Stomach (tissue), 9 donors: ENCODE measurements around the gene CD247. TPM values are rescaled to one million over a fixed set of nuclear protein-coding genes. Genes with fewer than 3 reads are reported as not detected.

Source experiments
- DNase-seq, 2 donors: peaks; one replicate each; pipeline versions ENCODE4 v3.0.0 to v3.0.0-alpha.2; 2013 to 2019
- H3K27ac ChIP-seq, 5 donors: fragments of 200-600 bp in 4 of 5; sonication (generic) in 4 of 5; one replicate each; pipeline ENCODE4 v1.5.1; 2013 to 2019; ENCODE audit warnings: mild to moderate bottlenecking in 1 of 5, moderate library complexity in 1 of 5
- H3K27me3 ChIP-seq, 3 donors: fragments of 200-600 bp; sonication (generic); one replicate each; pipeline ENCODE4 v1.5.1; 2017 to 2019; ENCODE audit warnings: mixed run types in 1 of 3
- H3K36me3 ChIP-seq, 4 donors: fragments of 200-600 bp; sonication (generic); 1 replicate in 3 of 4; 2 replicates in 1 of 4; pipeline ENCODE4 v1.5.1; 2016 to 2019
- H3K4me1 ChIP-seq, 4 donors: fragments of 200-600 bp; sonication (generic); one replicate each; pipeline ENCODE4 v1.5.1; 2016 to 2019
- H3K4me3 ChIP-seq, 4 donors: fragments of 200-600 bp; sonication (generic) in 3 of 4; one replicate each; pipeline ENCODE4 v1.5.1; 2016 to 2019; ENCODE audit warnings: mild to moderate bottlenecking in 1 of 4
- H3K9me3 ChIP-seq, 4 donors: fragments of 200-600 bp; sonication (generic); one replicate each; pipeline ENCODE4 v1.5.1; 2016 to 2019
- EP300 ChIP-seq: sonication (generic); formaldehyde crosslinking; IDR thresholded peaks from one replicate; pipeline ENCODE4 v1.6.1; 2017; ENCODE audit warnings: antibody characterized with exemption
- POLR2A ChIP-seq, 4 donors: fragments of 450-650 bp; IDR thresholded peaks; one replicate each; pipeline ENCODE4 v1.6.1; 2016; ENCODE audit warnings: antibody characterized with exemption in 4 of 4, control low read depth in 2 of 4, mild to moderate bottlenecking in 1 of 4, moderate library complexity in 1 of 4
- POLR2AphosphoS5 ChIP-seq, 3 donors: sonication (generic); formaldehyde crosslinking; IDR thresholded peaks; one replicate each; pipeline ENCODE4 v1.6.1; 2016; ENCODE audit warnings: antibody characterized with exemption in 3 of 3
- WGBS, 5 donors: extraction: QIAGEN DNeasy Blood & Tissue Kit in 3 of 5; methylation state at CpG; one replicate each; pipeline versions ENCODE4 v1.1.5 to v1.1.7; 2013 to 2018; 5-methylcytosine and 5-hydroxymethylcytosine counted together
- intact Hi-C: fragments of 100-400 bp; cut with DNase I; formaldehyde crosslinking; loops from one replicate; pipeline ENCODE4 v1.15.1; 2023; ENCODE audit warnings: low total_unique reads
- polyA plus RNA-seq, 3 donors: library from polyadenylated mRNA; stranded (reverse); fragments of 200-250 nt; gene quantifications; one replicate each; pipeline ENCODE4 v1.2.3, GENCODE V29; 2013
- total RNA-seq, 5 donors: library from RNA; depleted of rRNA; stranded (reverse); fragments of >200 nt; gene quantifications; one replicate each; pipeline versions ENCODE4 v1.1.0 to v1.2.3, GENCODE V29; 2014 to 2016
- TF ChIP-seq, protein P1 (sequence below), 7 experiments: fragments of 450-650 bp in 4 of 7; fragments of 200-600 bp in 3 of 7; sonication (generic) in 3 of 7; IDR thresholded peaks; one replicate each; pipeline ENCODE4 v1.5.1; 2016 to 2019; ENCODE audit warnings: antibody characterized with exemption in 7 of 7, control low read depth in 2 of 7, mild to moderate bottlenecking in 1 of 7
- donor health status: healthy with polysubstance abuse.
- donor health status: Bipolar disorder and iron deficiency.
- donor health status: healthy.

The CD247 gene
- total and polyA plus RNA-seq, 8 donors: 0.68 to 6.7 (median 3.1) TPM; not detected in 3

DNA sequence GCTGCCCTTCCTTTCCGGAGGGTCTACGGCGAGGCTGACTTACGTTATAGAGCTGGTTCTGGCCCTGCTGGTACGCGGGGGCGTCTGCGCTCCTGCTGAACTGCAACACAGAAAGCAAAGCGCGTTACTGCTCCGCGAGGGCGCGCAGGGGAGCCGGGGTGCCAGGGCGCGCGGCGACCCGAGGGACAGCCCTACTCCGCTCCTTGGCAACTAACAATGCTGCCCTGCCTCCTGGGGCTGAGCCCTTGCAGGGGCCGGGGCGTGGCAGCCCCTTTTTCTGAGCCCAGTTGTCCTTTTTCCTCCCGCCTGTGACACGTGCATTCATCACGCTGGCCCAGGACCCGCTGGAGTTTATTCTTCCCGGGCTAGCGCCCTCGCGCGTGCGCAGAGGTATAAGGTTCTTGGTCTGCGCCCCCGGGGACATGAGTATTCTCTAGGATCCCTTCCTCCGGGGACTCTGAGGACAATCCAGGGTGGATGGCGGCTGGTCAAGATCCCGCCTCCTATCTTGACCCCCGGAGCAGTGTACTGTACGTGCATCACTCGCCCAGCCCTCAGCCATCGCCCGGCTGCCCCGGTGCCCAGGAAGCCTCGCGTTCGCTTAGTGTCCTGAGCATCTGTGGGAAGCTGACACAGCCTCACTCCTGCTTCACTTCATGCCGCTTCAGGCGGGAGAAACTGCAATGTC is 78.9 kb downstream of the CD247 start:
- TF ChIP-seq POLR2AphosphoS5 (IDR thresholded peaks at IDR 0.05): no peak
- TF ChIP-seq, protein P1, sequence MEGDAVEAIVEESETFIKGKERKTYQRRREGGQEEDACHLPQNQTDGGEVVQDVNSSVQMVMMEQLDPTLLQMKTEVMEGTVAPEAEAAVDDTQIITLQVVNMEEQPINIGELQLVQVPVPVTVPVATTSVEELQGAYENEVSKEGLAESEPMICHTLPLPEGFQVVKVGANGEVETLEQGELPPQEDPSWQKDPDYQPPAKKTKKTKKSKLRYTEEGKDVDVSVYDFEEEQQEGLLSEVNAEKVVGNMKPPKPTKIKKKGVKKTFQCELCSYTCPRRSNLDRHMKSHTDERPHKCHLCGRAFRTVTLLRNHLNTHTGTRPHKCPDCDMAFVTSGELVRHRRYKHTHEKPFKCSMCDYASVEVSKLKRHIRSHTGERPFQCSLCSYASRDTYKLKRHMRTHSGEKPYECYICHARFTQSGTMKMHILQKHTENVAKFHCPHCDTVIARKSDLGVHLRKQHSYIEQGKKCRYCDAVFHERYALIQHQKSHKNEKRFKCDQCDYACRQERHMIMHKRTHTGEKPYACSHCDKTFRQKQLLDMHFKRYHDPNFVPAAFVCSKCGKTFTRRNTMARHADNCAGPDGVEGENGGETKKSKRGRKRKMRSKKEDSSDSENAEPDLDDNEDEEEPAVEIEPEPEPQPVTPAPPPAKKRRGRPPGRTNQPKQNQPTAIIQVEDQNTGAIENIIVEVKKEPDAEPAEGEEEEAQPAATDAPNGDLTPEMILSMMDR (IDR thresholded peaks at IDR 0.05): no peak
- TF ChIP-seq POLR2A (IDR thresholded peaks at IDR 0.05): no peak
- TF ChIP-seq EP300: no peak
- Histone ChIP-seq H3K27me3 (peaks cover 0 to 30% (median 6%) of the 10 kb centered on the region in 3 donors), H3K4me3 (peak overlapping the region; percentile 35 to 50 (median 42)), H3K27ac (no peak overlapping the region), H3K4me1 (peaks cover 9 to 12% (median 11%) of the 10 kb centered on the region in 4 donors), H3K9me3 (no peaks in the 10 kb centered on the region), H3K36me3 (no peaks in the 10 kb centered on the region)
- peak in 1 of 2 donors; percentile 79 for DNase-seq
- intact Hi-C loops: loop anchor here (5.0 to 10.0 kb wide), 2 partner anchors 95 to 367 kb away; no protein-coding TSS in a partner anchor
- WGBS, 5 donors: 8 to 21% (median 13%) methylated on average over 35 to 49 of the region's 49 CpGs

DNA sequence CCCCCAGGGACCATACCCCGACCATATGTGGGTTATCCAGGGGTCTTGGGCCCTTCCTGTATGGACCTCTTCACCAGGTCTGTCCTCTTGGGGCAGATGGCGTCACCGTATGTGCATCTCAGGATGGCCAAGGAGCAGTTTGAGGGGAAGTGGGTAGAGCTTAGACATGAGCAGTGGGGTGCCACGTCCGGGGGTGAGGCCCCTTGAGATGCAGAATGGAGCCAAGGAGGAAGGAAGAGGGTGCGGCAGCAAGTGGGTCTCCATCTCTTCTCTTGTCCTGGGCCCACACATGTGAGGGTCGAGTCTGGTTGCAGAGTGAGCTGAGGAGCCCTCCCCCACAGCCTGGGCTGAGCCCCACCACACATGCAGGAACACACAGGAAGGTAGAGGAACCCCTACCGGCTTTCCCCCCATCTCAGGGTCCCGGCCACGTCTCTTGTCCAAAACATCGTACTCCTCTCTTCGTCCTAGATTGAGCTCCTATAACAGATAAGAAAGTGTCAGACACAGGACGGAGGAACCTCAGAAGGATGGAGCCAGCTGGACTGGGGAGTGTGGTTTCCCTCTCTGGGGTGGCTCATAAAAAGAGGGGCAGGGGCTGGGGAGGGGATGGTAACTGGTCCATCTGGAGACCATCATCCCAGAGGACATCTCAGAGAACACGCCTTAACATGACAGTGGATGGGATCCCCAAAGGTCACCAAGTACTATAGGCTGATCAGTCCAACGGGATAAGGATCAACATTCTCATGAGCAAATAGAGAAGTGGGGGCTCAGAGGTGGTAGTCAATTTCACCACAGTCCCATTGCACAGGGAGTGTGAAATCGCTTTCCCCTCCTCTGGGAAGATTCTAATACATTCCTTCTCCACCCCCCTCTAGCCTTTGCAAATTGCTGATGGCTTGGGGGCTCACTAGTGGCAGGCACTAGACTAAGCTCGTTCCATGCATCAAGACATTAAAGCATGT is 79.9 kb downstream of the CD247 start:
- no peak overlapping the region for H3K27ac ChIP-seq
- DNase-seq: peak in 1 of 2 donors; percentile 27
- peak overlapping the region in 1 of 4 donors; percentile 47 for H3K4me3 ChIP-seq
- TF ChIP-seq, protein P1 (IDR thresholded peaks at IDR 0.05): no peak
- TF ChIP-seq POLR2AphosphoS5 (IDR thresholded peaks at IDR 0.05) (no peak), EP300 (no peak), POLR2A (IDR thresholded peaks at IDR 0.05) (no peak)
- peaks cover 0 to 30% (median 6%) of the 10 kb centered on the region in 3 donors for H3K27me3 ChIP-seq
- H3K9me3 ChIP-seq: no peaks in the 10 kb centered on the region
- WGBS, 5 donors: 77 to 88% (median 79%) methylated on average over 13 to 17 of the region's 17 CpGs
- intact Hi-C loops: loop anchor here (5.0 to 10.0 kb wide), 2 partner anchors 96 to 366 kb away; no protein-coding TSS in a partner anchor
- no peaks in the 10 kb centered on the region for H3K36me3 ChIP-seq
- peaks cover 9 to 12% (median 11%) of the 10 kb centered on the region in 4 donors for H3K4me1 ChIP-seq

DNA sequence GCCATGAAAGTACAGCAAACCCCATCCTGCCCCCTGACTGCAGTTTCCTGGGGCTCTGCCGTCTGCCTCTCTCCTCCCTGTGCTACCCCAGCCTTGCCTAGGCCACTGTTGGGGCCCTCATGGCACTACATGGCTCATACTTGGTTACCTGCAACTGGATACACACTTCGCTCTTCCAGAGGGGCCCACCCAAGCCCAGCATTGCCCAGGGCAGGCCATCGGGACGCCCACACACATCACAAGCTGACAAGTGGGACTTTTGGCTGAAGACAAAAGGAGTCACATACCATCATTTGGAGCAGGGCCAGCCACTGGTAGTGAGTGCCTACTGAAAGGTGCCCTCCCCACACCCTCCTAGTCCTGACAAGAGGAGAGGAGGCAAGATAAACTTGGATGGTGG is 82.8 kb downstream of the CD247 start:
- Histone ChIP-seq H3K36me3 (no peaks in the 10 kb centered on the region), H3K9me3 (no peaks in the 10 kb centered on the region), H3K27ac (no peak overlapping the region), H3K4me3 (no peak overlapping the region), H3K4me1 (peaks cover 9 to 12% (median 11%) of the 10 kb centered on the region in 4 donors), H3K27me3 (peaks cover 0 to 28% (median 6%) of the 10 kb centered on the region in 3 donors)
- WGBS, 5 donors: 88 to 99% (median 95%) methylated on average over 4 of the region's 4 CpGs
- intact Hi-C loops: loop anchor here (5.0 to 10.0 kb wide), 2 partner anchors 99 to 363 kb away; no protein-coding TSS in a partner anchor
- DNase-seq: no peak
- no peak for TF ChIP-seq EP300
- TF ChIP-seq, protein P1 (IDR thresholded peaks at IDR 0.05): no peak
- no peak for TF ChIP-seq POLR2A (IDR thresholded peaks at IDR 0.05)
- no peak for TF ChIP-seq POLR2AphosphoS5 (IDR thresholded peaks at IDR 0.05)

DNA sequence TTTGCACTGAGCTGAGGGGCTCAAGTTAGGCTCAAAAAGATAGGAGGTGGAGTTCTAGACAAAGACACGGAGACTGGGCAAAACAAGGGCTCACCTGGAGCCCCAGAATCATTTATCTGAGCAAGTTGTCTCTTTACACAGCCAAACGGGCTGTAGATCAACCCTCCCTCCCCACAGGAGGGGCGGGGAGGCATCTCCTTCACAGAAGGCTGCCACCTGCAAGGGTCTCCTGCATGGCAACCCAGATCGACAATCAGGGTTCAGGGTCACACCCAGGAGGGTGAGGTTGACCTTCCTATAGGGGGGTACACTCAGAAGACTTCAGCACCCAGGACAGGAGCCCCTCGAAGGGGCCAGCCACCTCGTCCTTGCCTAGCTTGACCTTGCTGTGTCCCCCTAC is 84.0 kb downstream of the CD247 start:
- Histone ChIP-seq H3K27me3 (peaks cover 0 to 16% (median 4%) of the 10 kb centered on the region in 3 donors), H3K9me3 (no peaks in the 10 kb centered on the region), H3K36me3 (no peaks in the 10 kb centered on the region), H3K4me3 (no peak overlapping the region), H3K4me1 (peaks cover 4 to 6% (median 5%) of the 10 kb centered on the region in 4 donors), H3K27ac (no peak overlapping the region)
- WGBS, 5 donors: 67 to 86% (median 80%) methylated on average over 3 to 6 of the region's 6 CpGs
- TF ChIP-seq EP300: no peak
- TF ChIP-seq, protein P1 (IDR thresholded peaks at IDR 0.05): no peak
- no peak for TF ChIP-seq POLR2A (IDR thresholded peaks at IDR 0.05)
- no peak for TF ChIP-seq POLR2AphosphoS5 (IDR thresholded peaks at IDR 0.05)
- intact Hi-C loops: loop anchor here (10.0 kb wide), 1 partner anchor 100 kb away; no protein-coding TSS in a partner anchor
- no peak for DNase-seq
